Parathyroid adenoma (tissue), 2 donors: ENCODE measurements around the gene RNF222.

Experiments
- H2AFZ ChIP-seq: fragments of 300-600 bp; sonication (generic); one replicate; pipeline ENCODE4 v1.7.0; 2017; ENCODE audit warnings: antibody characterized with exemption, mild to moderate bottlenecking
- H3K27ac ChIP-seq: fragments of 300-600 bp; sonication (generic); one replicate; pipeline ENCODE4 v1.7.0; 2017
- H3K27me3 ChIP-seq: fragments of 300-600 bp; sonication (generic); one replicate; pipeline ENCODE4 v1.7.0; 2017; ENCODE audit warnings: low read length; ENCODE audit not compliant: control insufficient read depth, insufficient read depth
- H3K36me3 ChIP-seq: fragments of 300-600 bp; sonication (generic); one replicate; pipeline ENCODE4 v1.7.0; 2017; ENCODE audit warnings: low read length; ENCODE audit not compliant: control insufficient read depth, insufficient read depth
- H3K4me1 ChIP-seq: fragments of 300-600 bp; sonication (generic); one replicate; pipeline ENCODE4 v1.7.0; 2017; ENCODE audit warnings: control low read depth
- H3K4me2 ChIP-seq: fragments of 300-600 bp; sonication (generic); one replicate; pipeline ENCODE4 v1.7.0; 2017; ENCODE audit warnings: low read length
- H3K4me3 ChIP-seq: fragments of 300-600 bp; sonication (generic); one replicate; pipeline ENCODE4 v1.7.0; 2017; ENCODE audit warnings: low read depth, low read length
- H3K79me2 ChIP-seq: fragments of 300-600 bp; sonication (generic); one replicate; pipeline ENCODE4 v1.7.0; 2017; ENCODE audit warnings: control low read depth
- H3K9ac ChIP-seq: fragments of 300-600 bp; sonication (generic); one replicate; pipeline ENCODE4 v1.7.0; 2017; ENCODE audit warnings: mild to moderate bottlenecking
- H3K9me3 ChIP-seq: fragments of 300-600 bp; sonication (generic); one replicate; pipeline ENCODE4 v1.7.0; 2017; ENCODE audit warnings: low read length; ENCODE audit not compliant: control insufficient read depth
- TF ChIP-seq, protein P1 (sequence below): fragments of 300-600 bp; sonication (generic); IDR thresholded peaks from one replicate; pipeline ENCODE4 v1.7.0; 2017; ENCODE audit warnings: antibody characterized with exemption, mild to moderate bottlenecking
- donor health status: primary hyperparathyroidism.

Gene RNF222

DNA sequence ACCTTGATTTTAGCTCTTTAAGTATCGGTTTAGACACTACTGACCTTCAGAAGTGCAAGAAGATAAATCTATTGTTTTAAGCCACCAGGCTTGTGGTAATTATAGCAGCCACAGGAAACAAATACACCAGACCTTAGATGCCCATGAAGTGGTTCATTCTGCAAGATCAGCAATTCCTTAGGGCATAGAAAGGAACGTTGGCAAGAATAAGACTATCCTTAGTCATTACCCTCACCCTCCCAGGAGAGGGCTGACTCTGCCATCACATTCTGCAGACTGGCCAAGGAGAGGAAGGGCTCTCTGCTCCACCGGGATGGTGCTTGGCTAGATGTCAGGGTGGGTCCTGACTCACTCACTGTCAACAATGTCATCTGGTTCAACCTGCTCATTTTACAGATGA is 23.9 kb upstream of the RNF222 start:
- Histone ChIP-seq H3K27me3 (no peaks in the 10 kb centered on the region), H3K4me3 (no peak overlapping the region), H3K9ac (no peak overlapping the region), H3K79me2 (no peaks in the 10 kb centered on the region), H3K27ac (no peak overlapping the region), H3K36me3 (no peaks in the 10 kb centered on the region), H3K4me1 (no peaks in the 10 kb centered on the region), H3K4me2 (no peak overlapping the region), H3K9me3 (no peaks in the 10 kb centered on the region), H2AFZ (no peak overlapping the region)
- TF ChIP-seq, protein P1, sequence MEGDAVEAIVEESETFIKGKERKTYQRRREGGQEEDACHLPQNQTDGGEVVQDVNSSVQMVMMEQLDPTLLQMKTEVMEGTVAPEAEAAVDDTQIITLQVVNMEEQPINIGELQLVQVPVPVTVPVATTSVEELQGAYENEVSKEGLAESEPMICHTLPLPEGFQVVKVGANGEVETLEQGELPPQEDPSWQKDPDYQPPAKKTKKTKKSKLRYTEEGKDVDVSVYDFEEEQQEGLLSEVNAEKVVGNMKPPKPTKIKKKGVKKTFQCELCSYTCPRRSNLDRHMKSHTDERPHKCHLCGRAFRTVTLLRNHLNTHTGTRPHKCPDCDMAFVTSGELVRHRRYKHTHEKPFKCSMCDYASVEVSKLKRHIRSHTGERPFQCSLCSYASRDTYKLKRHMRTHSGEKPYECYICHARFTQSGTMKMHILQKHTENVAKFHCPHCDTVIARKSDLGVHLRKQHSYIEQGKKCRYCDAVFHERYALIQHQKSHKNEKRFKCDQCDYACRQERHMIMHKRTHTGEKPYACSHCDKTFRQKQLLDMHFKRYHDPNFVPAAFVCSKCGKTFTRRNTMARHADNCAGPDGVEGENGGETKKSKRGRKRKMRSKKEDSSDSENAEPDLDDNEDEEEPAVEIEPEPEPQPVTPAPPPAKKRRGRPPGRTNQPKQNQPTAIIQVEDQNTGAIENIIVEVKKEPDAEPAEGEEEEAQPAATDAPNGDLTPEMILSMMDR: no peak

DNA sequence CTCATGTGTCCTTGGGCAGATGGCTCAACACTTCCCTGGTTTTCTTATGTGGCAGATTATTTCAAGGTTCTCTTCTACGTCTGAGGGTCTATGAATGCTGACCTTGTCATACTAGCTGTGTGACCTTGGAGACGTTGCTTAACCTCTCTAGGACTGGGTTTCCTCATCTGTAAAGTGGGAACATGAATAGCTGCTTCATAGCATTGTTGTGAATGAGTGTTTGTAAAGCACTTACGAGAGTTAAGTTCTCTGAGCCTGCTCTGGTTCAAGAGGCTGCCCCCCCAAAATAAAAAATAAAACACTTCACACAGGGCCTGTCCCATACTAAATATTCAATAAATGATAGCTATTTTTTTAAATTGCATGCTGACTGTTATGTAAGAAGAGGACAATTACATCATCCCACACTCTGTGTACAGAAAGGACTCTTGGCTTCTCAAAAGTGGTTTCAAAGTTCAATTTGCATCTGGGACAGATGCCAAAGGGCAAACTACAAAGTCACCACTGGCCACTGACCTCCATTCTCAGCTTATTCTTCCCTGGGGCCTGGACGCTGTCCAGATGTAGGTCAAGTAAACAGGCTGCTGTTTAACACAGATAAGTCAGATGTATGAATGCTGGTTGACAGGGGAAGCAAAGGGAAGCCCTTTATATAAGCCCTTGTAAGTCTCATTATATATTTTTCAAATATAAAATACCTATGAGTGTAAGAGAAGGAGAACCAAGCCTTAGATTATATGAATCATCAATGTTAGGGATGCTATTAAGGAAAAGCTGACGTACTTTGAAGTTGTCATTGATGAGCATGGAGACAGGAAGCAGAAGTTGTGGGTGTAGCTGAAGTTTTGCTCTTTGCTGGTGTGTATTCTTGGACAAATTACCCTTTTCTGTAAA is 22.7 kb upstream of the RNF222 start:
- Histone ChIP-seq H3K4me3 (no peak overlapping the region), H2AFZ (no peak overlapping the region), H3K79me2 (no peaks in the 10 kb centered on the region), H3K9ac (no peak overlapping the region), H3K4me2 (peak overlapping the region; percentile 10), H3K27me3 (no peaks in the 10 kb centered on the region), H3K36me3 (no peaks in the 10 kb centered on the region), H3K9me3 (no peaks in the 10 kb centered on the region), H3K27ac (peak overlapping the region; percentile 13), H3K4me1 (no peaks in the 10 kb centered on the region)
- TF ChIP-seq, protein P1: no peak

DNA sequence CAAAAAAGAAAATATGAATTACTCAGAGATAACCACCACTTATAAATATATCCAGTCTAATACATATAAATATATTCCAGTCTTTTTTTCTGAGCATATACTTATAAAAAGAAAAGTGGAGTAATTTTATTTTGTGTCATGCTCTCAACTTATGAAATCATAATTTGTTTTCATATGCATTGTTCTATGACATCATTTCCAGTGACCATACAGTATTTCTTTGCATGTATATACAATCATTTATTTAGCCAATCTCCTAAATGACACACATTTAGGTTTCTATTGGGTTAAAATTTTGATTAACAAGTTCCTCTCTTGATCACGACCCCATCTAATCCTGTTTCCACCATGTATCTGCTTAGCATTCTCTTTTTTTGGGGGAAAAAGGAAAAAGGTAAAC is 21.7 kb upstream of the RNF222 start:
- TF ChIP-seq, protein P1: no peak
- H3K4me2 ChIP-seq: no peak overlapping the region
- H2AFZ ChIP-seq: no peak overlapping the region
- H3K27me3 ChIP-seq: no peaks in the 10 kb centered on the region
- H3K36me3 ChIP-seq: no peaks in the 10 kb centered on the region
- H3K9me3 ChIP-seq: no peaks in the 10 kb centered on the region
- H3K27ac ChIP-seq: no peak overlapping the region
- H3K4me1 ChIP-seq: no peaks in the 10 kb centered on the region
- no peak overlapping the region for H3K4me3 ChIP-seq
- H3K79me2 ChIP-seq: no peaks in the 10 kb centered on the region
- no peak overlapping the region for H3K9ac ChIP-seq

DNA sequence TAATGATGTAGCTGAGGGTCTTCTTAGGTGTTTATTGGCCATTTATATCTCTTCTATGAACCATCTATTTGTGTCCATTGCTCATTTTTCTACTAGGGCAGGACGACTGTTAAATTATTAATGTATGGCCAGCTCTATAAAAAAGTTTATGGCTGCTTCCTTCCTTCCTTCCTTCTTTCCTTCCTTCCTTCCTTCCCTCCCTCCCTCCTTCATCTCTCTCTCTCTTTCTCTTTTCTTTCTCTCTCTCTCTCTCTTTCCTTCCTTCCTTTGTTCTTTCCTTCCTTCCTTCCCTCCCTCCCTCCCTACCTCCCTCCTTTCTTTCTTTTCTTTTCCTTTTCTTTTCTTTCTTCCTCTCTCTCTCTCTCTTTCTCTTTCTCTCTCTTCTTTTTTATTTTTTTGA is 20.8 kb upstream of the RNF222 start:
- Histone ChIP-seq H3K36me3 (no peaks in the 10 kb centered on the region), H3K27ac (no peak overlapping the region), H3K4me3 (no peak overlapping the region), H3K79me2 (no peaks in the 10 kb centered on the region), H3K9ac (no peak overlapping the region), H3K9me3 (no peaks in the 10 kb centered on the region), H3K27me3 (no peaks in the 10 kb centered on the region), H3K4me1 (no peaks in the 10 kb centered on the region), H2AFZ (no peak overlapping the region), H3K4me2 (no peak overlapping the region)
- TF ChIP-seq, protein P1: no peak

DNA sequence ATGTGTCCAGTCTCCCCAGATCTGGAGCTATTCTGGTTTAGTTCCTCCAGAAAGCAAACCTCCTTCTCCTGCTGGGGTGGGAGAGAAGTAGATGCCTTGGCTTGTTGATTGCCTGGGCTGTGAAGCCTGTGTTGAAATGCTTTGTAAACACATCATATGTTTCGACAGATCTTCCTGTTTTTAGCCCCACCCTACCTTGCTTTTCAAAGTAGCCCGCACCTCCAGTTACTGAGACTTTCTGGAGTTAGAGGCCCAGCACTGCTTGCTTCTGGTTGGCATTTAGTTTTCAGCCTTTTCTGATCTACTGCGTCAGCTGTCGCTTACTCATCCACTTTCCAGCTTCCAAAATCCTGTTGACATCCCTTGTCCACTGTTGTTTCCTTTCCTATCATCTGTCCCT is 20.2 kb upstream of the RNF222 start:
- Histone ChIP-seq H3K4me3 (no peak overlapping the region), H3K36me3 (no peaks in the 10 kb centered on the region), H3K27me3 (no peaks in the 10 kb centered on the region), H3K9me3 (no peaks in the 10 kb centered on the region), H3K4me2 (no peak overlapping the region), H3K9ac (no peak overlapping the region), H2AFZ (no peak overlapping the region), H3K27ac (no peak overlapping the region), H3K4me1 (no peaks in the 10 kb centered on the region), H3K79me2 (no peaks in the 10 kb centered on the region)
- TF ChIP-seq, protein P1: no peak
